Stimulated activated CD4-positive, alpha-beta T cell treated with anti-CD3 and anti-CD28 coated beads, Interleukin-15, amount 100 ng/mL, for 24 hours (primary cell): ENCODE measurements around the gene SPACA7.

Experiments
- DNase-seq: peaks from one replicate; pipeline ENCODE4 v3.0.0-alpha.2; 2020

Gene SPACA7

GRCh38 chr13:112448621-112449544 is 72.7 kb downstream of the SPACA7 start:
- no peak for DNase-seq

- no peak for DNase-seq
Observed at GRCh38 chr13:112449545-112449930, 73.4 kb downstream of the SPACA7 start.

GRCh38 chr13:112450118-112450903 is 74.2 kb downstream of the SPACA7 start:
- DNase-seq, result no peak

- DNase-seq, result no peak
Observed at GRCh38 chr13:112450904-112451240, 74.7 kb downstream of the SPACA7 start.

- DNase-seq, result no peak
Observed at GRCh38 chr13:112451512-112452379, 75.6 kb downstream of the SPACA7 start.

GRCh38 chr13:112452380-112453206 is 76.4 kb downstream of the SPACA7 start:
- no peak for DNase-seq

- no peak for DNase-seq
Observed at GRCh38 chr13:112453207-112453829, 77.2 kb downstream of the SPACA7 start.

- DNase-seq, result no peak
Observed at GRCh38 chr13:112453874-112454647, 77.9 kb downstream of the SPACA7 start.

GRCh38 chr13:112454648-112455334 is 78.6 kb downstream of the SPACA7 start:
- DNase-seq, result no peak

GRCh38 chr13:112455476-112456059 is 79.4 kb downstream of the SPACA7 start:
- no peak for DNase-seq

- no peak for DNase-seq
Observed at GRCh38 chr13:112456138-112457056, 80.2 kb downstream of the SPACA7 start.

GRCh38 chr13:112457081-112457480 is 80.9 kb downstream of the SPACA7 start:
- no peak for DNase-seq

- no peak for DNase-seq
Observed at GRCh38 chr13:112457485-112457884, 81.3 kb downstream of the SPACA7 start.

GRCh38 chr13:112462408-112462807 is 86.3 kb downstream of the SPACA7 start:
- DNase-seq, result no peak

GRCh38 chr13:112464720-112465119 is 88.6 kb downstream of the SPACA7 start:
- DNase-seq, result no peak

GRCh38 chr13:112465251-112466131 is 89.3 kb downstream of the SPACA7 start:
- no peak for DNase-seq
